Trophoblast cell (in vitro differentiated cells and primary cell): ENCODE results near the gene ALAS1.

Source experiments
- DNase-seq, 2 donors: peaks; one replicate each; pipeline ENCODE4 v3.0.0-alpha.2; 2016
- H2AFZ ChIP-seq: 2 replicates; pipeline ENCODE4 v1.6.1; 2013; ENCODE audit warnings: low read length, moderate library complexity, mild to moderate bottlenecking; ENCODE audit not compliant: insufficient read depth, poor library complexity
- H2AK5ac ChIP-seq: 2 replicates; pipeline ENCODE4 v1.6.1; 2013; ENCODE audit warnings: mild to moderate bottlenecking, low read length
- H2BK120ac ChIP-seq: 2 replicates; pipeline ENCODE4 v1.6.1; 2013; ENCODE audit warnings: low read length, mild to moderate bottlenecking, moderate library complexity; ENCODE audit not compliant: insufficient read depth, poor library complexity
- H2BK12ac ChIP-seq: 2 replicates; pipeline ENCODE4 v1.6.1; 2013; ENCODE audit warnings: mild to moderate bottlenecking, low read length, moderate library complexity
- H2BK5ac ChIP-seq: 2 replicates; pipeline ENCODE4 v1.6.1; 2013; ENCODE audit warnings: low read length, low read depth, moderate library complexity, mild to moderate bottlenecking; ENCODE audit not compliant: poor library complexity
- H3K14ac ChIP-seq: 2 replicates; pipeline ENCODE4 v1.6.1; 2013; ENCODE audit warnings: mild to moderate bottlenecking, low read length
- H3K18ac ChIP-seq: 2 replicates; pipeline ENCODE4 v1.6.1; 2013; ENCODE audit warnings: mild to moderate bottlenecking, low read length
- H3K23ac ChIP-seq: 2 replicates; pipeline ENCODE4 v1.6.1; 2013; ENCODE audit warnings: low read length
- H3K27ac ChIP-seq: 2 replicates; pipeline ENCODE4 v1.5.1; 2013; ENCODE audit warnings: low read depth, mild to moderate bottlenecking, inconsistent platforms, low read length, moderate library complexity
- H3K27me3 ChIP-seq: 2 replicates; pipeline ENCODE4 v1.6.1; 2013; ENCODE audit warnings: inconsistent platforms, mild to moderate bottlenecking, low read length, moderate library complexity; ENCODE audit not compliant: insufficient read depth
- H3K36me3 ChIP-seq, 2 experiments: 1 replicate in 1 of 2; 2 replicates in 1 of 2; pipeline ENCODE4 v1.6.1; 2013; ENCODE audit warnings: low read length in 2 of 2, mild to moderate bottlenecking in 2 of 2, moderate library complexity in 1 of 2; ENCODE audit not compliant: insufficient read depth in 2 of 2, control insufficient read depth in 1 of 2
- H3K4ac ChIP-seq: 2 replicates; pipeline ENCODE4 v1.6.1; 2013; ENCODE audit warnings: low read depth, mild to moderate bottlenecking, low read length, moderate library complexity
- H3K4me1 ChIP-seq, 2 experiments: 1 replicate in 1 of 2; 2 replicates in 1 of 2; pipeline ENCODE4 v1.6.1; 2013; ENCODE audit warnings: low read length in 2 of 2, mild to moderate bottlenecking in 2 of 2, moderate library complexity in 1 of 2; ENCODE audit not compliant: insufficient read depth in 2 of 2, control insufficient read depth in 1 of 2
- H3K4me2 ChIP-seq: 2 replicates; pipeline ENCODE4 v1.6.1; 2013; ENCODE audit warnings: inconsistent platforms, mild to moderate bottlenecking, low read length, moderate library complexity
- H3K4me3 ChIP-seq: 2 replicates; pipeline ENCODE4 v1.5.1; 2013; ENCODE audit warnings: mild to moderate bottlenecking, low read depth, low read length, inconsistent platforms
- H3K79me1 ChIP-seq: one replicate; pipeline ENCODE4 v1.6.1; 2013; ENCODE audit warnings: low read length
- H3K79me2 ChIP-seq: 2 replicates; pipeline ENCODE4 v1.6.1; 2013; ENCODE audit warnings: low read length, mild to moderate bottlenecking; ENCODE audit not compliant: control insufficient read depth, insufficient read depth, poor library complexity
- H3K9ac ChIP-seq: 2 replicates; pipeline ENCODE4 v1.6.1; 2013; ENCODE audit warnings: mild to moderate bottlenecking, low read length
- H3K9me3 ChIP-seq: 2 replicates; pipeline ENCODE4 v1.6.1; 2013; ENCODE audit warnings: low read depth, mild to moderate bottlenecking, control low read depth, inconsistent platforms, low read length; ENCODE audit not compliant: insufficient read depth
- H4K12ac ChIP-seq: 2 replicates; pipeline ENCODE4 v1.6.1; 2013; ENCODE audit warnings: low read depth, mild to moderate bottlenecking, low read length, moderate library complexity
- H4K8ac ChIP-seq: 2 replicates; pipeline ENCODE4 v1.6.1; 2013; ENCODE audit warnings: low read depth, mild to moderate bottlenecking, low read length, moderate library complexity
- H4K91ac ChIP-seq: one replicate; pipeline ENCODE4 v1.6.1; 2013; ENCODE audit warnings: low read depth, mild to moderate bottlenecking, low read length, moderate library complexity
- WGBS: extraction: QIAGEN DNeasy Blood & Tissue Kit; methylation state at CpG from one replicate; pipeline ENCODE4 v1.1.7; 2013; ENCODE audit warnings: missing lambda C conversion rate; ENCODE audit not compliant: insufficient read length, insufficient coverage; ENCODE audit errors: extremely low coverage; 5-methylcytosine and 5-hydroxymethylcytosine counted together

The ALAS1 gene

DNA sequence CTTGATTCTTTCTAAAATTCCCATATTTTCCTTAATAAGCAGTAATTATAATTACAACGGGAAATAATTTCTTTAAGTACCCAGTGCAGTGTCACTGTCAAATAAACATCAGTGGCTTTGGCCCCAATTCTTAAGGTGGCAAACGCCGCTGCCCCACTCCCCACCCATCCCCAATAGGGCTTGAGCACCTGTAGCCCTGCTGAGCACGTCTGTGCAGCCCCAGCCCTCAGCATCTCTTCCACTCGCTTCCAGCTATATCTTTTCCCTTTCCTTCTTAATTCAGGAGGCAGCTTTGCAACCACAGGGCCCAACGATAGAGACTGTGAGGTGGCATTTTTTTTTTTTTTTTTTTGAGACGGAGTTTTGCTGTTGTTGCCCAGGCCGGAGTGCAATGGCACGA lies 56.6 kb downstream of the ALAS1 start:
- Histone ChIP-seq H3K4me2 (no peak overlapping the region), H3K79me2 (no peaks in the 10 kb centered on the region), H3K79me1 (no peaks in the 10 kb centered on the region), H4K91ac (no peak overlapping the region), H3K27ac (no peak overlapping the region), H2BK12ac (no peak overlapping the region), H3K36me3 (peaks cover 48 to 86% of the 10 kb centered on the region in 2 experiments), H3K14ac (no peak overlapping the region), H3K9ac (no peak overlapping the region), H3K4me3 (no peak overlapping the region), H4K8ac (no peak overlapping the region), H3K4me1 (no peaks in the 10 kb centered on the region), H3K23ac (no peak overlapping the region), H2BK5ac (no peak overlapping the region), H2BK120ac (no peak overlapping the region), H3K18ac (no peak overlapping the region), H2AK5ac (no peak overlapping the region), H3K27me3 (no peaks in the 10 kb centered on the region), H4K12ac (no peak overlapping the region), H2AFZ (no peak overlapping the region), H3K4ac (no peak overlapping the region), H3K9me3 (no peaks in the 10 kb centered on the region)
- WGBS, result no CpG with 5 or more reads among the region's 9 CpGs
- DNase-seq, result no peak

DNA sequence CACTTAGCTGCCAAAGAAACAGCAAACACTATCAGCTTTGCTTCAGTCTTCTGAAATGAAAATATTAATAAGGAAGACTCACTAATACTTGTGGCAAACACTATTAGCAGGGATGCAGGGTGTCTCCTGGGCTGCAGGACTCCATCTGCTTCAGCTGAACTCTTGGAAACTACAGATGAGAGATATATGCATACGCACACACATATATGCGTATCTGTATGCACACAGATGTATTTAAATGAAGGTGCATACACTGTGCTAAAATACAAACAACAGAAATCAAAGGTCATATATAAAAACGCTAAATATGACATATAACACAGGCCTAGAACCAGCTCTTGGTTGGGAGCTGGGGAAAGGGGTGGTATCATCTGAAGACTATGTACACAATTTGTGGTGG lies 58.2 kb downstream of the ALAS1 start:
- Histone ChIP-seq H3K79me2 (no peaks in the 10 kb centered on the region), H3K79me1 (no peaks in the 10 kb centered on the region), H3K27me3 (no peaks in the 10 kb centered on the region), H2AK5ac (no peak overlapping the region), H3K9ac (no peak overlapping the region), H3K23ac (no peak overlapping the region), H2BK120ac (no peak overlapping the region), H4K8ac (no peak overlapping the region), H3K36me3 (peaks cover 51 to 86% of the 10 kb centered on the region in 2 experiments), H4K12ac (no peak overlapping the region), H3K4me3 (no peak overlapping the region), H3K4me1 (no peaks in the 10 kb centered on the region), H3K4me2 (no peak overlapping the region), H4K91ac (no peak overlapping the region), H2BK12ac (no peak overlapping the region), H3K18ac (no peak overlapping the region), H2BK5ac (no peak overlapping the region), H3K14ac (no peak overlapping the region), H3K27ac (no peak overlapping the region), H2AFZ (no peak overlapping the region), H3K9me3 (no peaks in the 10 kb centered on the region), H3K4ac (no peak overlapping the region)
- WGBS, result no CpG with 5 or more reads among the region's 3 CpGs
- no peak for DNase-seq

DNA sequence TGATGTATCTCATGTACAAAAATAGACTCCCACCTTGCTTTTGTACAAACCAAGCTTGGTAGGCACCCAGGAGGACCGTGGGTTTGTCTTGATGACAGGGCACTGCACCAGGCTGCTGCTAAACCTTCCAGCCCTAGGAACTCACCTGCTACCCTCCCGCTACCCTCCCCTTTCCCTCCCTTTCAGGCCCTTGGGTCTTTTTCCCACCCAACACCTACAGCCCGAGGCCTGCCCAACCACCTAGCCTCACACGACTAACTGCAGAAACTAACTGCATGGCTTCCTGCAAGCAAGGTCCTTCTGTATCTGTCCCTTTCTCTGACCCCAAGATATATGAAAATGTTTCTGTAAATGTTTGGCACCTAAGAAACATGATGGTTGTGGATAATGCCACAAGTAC lies 58.7 kb downstream of the ALAS1 start:
- Histone ChIP-seq H3K36me3 (peaks cover 50 to 84% of the 10 kb centered on the region in 2 experiments), H2BK5ac (no peak overlapping the region), H4K12ac (no peak overlapping the region), H3K4me2 (no peak overlapping the region), H4K8ac (no peak overlapping the region), H3K27ac (no peak overlapping the region), H3K79me2 (no peaks in the 10 kb centered on the region), H3K9me3 (no peaks in the 10 kb centered on the region), H3K4me1 (no peaks in the 10 kb centered on the region), H4K91ac (no peak overlapping the region), H3K4me3 (no peak overlapping the region), H3K27me3 (no peaks in the 10 kb centered on the region), H3K14ac (no peak overlapping the region), H3K9ac (no peak overlapping the region), H2BK120ac (no peak overlapping the region), H3K4ac (no peak overlapping the region), H3K18ac (no peak overlapping the region), H2AFZ (no peak overlapping the region), H2BK12ac (no peak overlapping the region), H2AK5ac (no peak overlapping the region), H3K79me1 (no peaks in the 10 kb centered on the region), H3K23ac (no peak overlapping the region)
- no CpG with 5 or more reads among the region's 4 CpGs for WGBS
- DNase-seq, result no peak

DNA sequence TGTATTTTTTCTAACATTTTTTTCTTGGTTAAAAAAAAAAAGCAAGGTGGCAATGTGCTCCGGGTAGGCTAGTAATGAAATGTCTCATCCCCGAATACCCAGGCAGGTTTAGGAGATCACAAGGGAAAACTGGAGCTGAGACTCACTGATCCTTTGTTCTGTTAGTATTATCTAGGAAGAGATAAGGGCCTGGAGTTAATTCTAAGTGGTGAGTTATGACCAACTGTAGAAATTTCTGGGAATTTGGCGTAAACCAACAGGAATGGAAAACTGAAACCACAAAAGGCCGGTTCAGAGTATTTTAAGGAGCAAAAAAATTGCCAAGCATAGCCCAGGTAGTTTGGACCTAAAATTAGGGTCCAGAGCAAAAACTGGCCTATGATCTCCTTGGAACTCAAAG lies 60.0 kb downstream of the ALAS1 start:
- Histone ChIP-seq H4K8ac (no peak overlapping the region), H3K18ac (no peak overlapping the region), H3K79me1 (no peaks in the 10 kb centered on the region), H3K9me3 (no peaks in the 10 kb centered on the region), H2BK12ac (no peak overlapping the region), H3K27ac (no peak overlapping the region), H3K4me3 (no peak overlapping the region), H3K9ac (no peak overlapping the region), H3K4ac (no peak overlapping the region), H2AFZ (no peak overlapping the region), H2AK5ac (no peak overlapping the region), H4K12ac (no peak overlapping the region), H3K27me3 (no peaks in the 10 kb centered on the region), H3K4me1 (no peaks in the 10 kb centered on the region), H3K14ac (no peak overlapping the region), H3K36me3 (peaks cover 48 to 83% of the 10 kb centered on the region in 2 experiments), H2BK5ac (no peak overlapping the region), H3K23ac (no peak overlapping the region), H3K4me2 (no peak overlapping the region), H4K91ac (no peak overlapping the region), H2BK120ac (no peak overlapping the region), H3K79me2 (peaks cover under 1% of the 10 kb centered on the region)
- no peak for DNase-seq
- no CpG with 5 or more reads among the region's 4 CpGs for WGBS
